GM21786 (cell line): ENCODE measurements around the gene GNB1L.
"Not testable (repeated sequence)": the region's sequence is repeated elsewhere in the genome, so short reads cannot be mapped to it uniquely, and the experiment has no call there.

Experiments
- ATAC-seq: cut with Tn5 transposase; IDR thresholded peaks from one replicate; pipeline ENCODE4 v1.9.1; 2021; ENCODE audit not compliant: unreplicated experiment

The GNB1L gene

GRCh38 chr22:19890502-19891316 is 36.0 kb upstream of the GNB1L start:
- ATAC-seq, result no peak

- ATAC-seq, result no peak
These were observed 35.3 kb upstream of the GNB1L start for GRCh38 chr22:19889951-19890350.

GRCh38 chr22:19888131-19888746 is 33.6 kb upstream of the GNB1L start:
- no peak for ATAC-seq

DNA sequence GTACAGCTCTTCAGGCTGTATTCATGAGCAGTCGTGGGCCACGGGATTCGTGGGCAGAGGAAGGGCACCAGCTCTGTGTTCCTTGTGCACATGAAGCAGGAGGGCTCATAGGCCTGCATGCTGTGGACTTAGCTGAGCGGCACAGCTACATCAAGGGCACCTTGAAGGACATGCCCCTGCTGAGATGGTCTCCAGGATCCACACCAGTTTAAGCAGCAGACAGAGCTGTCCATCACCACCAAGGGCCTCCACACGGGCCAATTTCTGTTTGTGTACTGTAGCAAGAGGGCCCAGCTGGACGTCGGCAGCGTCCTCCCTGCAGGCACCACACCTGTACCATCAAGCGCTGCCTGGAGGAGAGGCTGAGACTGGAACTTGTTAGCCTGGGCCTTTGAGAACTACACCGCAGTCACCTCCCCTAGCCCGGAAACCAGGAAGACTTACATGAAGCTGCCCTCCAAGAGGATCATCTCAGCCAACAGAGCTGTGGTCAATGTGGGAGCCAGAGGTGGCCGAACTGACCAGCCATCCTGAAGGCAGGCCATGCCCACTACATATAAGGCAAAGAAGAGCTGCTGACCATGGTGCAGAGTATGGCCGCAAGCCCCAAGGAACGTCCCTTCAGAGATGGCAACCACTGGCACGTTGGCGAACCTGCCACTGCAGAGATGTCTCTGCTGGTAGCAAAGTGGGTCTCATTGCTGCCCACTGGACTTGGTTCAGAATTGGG is 32.7 kb upstream of the GNB1L start:
- no peak for ATAC-seq

DNA sequence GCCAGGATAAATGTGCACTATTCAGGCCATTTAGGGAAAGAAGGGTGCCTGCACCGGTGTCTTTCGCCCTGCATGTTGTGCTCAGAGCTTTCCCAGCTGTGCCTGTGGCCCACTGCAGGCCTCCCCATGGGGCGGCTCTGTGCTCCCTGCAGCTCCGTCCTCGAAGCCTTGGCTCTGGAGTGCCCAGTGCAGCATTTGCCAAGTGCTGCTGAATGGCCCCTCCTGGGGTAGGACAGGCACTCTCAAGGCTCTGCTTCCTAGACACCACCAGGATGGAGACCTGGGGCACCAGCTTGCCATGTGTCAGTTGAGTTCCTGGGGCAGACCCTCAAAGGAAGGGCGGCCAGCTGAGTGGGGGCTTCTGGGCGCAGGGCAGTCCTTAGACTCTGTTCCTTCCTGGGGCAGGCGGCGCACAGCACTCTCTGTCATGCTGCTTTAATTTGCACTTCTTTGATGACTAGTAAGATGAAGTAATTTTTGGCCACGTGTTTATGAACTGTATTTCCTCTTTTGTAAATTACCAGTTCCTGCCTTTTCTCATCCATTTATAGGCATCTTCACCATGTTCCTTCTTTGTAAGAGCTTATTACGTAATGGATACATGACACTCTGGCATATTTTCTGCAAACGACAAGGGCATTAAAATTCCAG is 32.1 kb upstream of the GNB1L start:
- ATAC-seq, result no peak

DNA sequence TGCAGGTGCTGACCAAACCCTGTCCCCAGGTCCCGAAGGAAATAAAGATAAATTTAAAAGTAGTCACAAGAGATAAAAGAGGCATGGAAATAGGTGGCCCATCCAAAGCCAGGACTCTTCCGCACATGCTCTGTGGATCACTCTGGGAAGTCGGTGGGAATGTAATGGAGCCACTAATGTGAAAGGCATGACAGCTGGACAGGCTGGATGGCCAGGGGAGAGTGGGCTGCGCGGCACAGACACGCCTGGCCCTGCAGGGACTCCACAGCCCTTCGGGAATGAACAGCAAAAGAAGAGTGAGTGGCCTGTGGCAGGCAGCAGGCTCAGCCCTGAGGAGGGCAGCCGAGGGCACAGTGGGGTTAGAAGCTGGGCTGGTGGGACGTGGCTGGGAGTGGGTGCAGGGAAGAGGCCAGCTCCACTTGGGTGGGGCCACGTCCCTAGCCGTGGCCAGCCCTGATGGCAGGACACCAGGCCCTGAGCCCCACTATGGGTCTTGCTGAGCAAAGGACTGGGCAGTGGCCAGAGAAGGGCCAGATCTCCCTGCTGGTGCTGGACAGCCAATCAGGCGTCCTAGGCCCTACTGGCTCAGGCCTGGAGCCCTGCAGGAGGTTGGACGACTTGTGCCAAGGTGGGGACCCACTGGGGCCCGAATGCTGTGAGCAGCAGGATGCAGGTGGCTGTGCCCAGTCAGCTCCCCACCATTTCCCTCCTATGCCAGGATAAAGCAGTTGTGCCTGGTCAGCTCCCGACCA is 31.3 kb upstream of the GNB1L start:
- no peak for ATAC-seq

DNA sequence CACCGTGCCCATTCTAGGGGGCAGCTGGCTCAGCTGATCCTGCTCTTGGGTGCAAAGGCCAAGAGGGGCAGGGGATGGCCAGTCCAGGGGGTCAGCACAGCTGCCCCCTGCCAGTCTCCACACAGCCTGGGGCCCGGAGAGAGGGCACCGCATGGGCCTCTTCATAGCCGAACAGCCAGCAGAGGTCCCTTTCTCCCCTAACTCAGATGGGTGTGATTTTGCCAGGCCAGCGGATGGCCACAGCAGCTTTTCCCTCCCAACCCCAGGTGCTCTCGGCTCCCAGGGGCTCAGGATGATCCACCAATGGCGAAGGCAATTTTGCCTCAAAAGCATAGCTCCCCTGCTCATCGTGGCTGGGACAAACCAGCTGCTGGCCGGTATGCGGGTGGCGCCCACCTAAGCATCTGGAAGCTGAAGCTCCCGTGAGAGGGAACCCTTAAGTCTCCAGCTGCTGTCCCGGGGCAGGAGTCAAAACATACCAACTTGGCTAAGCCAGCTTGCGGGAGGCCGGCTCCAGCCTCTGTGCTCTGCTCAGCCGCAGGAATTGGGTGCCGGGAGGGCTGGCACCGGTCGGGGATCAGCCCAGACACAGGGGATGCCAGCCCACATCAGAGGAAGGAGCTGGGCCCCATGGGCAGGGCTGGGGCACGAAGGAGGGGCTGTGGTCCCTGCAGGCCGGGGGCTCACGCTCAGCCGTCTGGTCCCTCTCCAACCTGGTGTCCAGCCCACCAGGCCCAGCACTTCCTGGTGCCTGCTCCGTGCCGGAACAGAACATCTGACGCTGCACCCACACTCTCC is 30.5 kb upstream of the GNB1L start:
- no peak for ATAC-seq

DNA sequence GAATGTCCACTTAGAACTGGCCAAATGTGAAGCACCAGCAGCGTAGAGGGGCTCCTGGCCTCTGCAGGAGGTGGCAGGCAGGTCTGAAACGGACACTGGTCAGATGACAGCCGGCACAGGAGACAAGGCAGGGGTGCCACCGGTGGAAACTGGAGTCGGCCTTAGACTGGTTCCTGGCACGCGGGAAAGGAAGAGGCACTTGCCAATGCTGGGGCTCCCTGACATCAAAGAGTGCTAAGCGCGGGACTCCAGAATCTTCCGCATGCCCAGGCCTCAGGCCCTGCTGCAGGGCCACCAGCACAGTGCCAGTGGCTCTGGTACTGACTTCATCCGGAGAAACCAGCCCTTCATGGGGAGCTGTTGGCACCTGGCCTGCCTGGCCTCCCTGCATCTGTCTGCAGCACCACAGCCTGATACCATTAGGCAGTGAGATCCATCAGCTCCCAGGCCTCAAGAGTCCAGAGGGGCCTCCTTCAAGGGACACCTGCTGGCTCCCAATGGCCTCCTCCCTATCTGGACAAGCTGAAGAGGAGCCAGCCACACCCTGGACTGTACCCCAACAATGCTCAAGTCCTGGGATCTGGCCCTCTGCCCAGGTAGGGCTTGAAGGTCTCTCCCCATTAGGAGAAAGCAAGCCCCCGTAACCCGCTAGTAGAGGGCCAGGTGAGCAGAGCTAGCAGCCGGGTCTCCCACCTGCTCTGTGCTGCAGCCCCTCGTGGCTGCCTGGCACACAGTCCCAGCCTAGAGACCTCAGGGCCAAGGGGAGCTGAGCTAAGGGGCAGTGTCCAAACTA is 29.7 kb upstream of the GNB1L start:
- ATAC-seq, result no peak

DNA sequence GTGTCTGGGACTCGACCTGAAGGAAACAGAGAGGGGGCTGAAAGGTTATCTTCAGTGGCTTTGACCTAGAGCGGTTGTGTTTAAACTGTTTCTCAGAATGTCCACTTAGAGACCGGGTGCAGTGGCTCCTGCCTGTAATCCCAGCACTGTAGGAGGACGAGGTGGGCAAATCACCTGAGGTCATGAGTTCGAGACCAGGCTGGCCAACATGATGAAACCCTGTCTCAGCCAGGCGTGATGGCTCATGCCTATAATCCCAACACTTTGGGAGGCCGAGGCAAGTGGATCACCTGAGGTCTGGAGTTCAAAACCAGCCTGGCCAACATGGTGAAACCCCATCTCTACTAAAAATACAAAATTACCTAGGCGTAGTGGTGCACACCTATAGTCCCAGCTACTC is 28.8 kb upstream of the GNB1L start:
- not testable (repeated sequence) for ATAC-seq

- ATAC-seq, result no peak
These were observed 28.0 kb upstream of the GNB1L start for GRCh38 chr22:19882446-19883381.

DNA sequence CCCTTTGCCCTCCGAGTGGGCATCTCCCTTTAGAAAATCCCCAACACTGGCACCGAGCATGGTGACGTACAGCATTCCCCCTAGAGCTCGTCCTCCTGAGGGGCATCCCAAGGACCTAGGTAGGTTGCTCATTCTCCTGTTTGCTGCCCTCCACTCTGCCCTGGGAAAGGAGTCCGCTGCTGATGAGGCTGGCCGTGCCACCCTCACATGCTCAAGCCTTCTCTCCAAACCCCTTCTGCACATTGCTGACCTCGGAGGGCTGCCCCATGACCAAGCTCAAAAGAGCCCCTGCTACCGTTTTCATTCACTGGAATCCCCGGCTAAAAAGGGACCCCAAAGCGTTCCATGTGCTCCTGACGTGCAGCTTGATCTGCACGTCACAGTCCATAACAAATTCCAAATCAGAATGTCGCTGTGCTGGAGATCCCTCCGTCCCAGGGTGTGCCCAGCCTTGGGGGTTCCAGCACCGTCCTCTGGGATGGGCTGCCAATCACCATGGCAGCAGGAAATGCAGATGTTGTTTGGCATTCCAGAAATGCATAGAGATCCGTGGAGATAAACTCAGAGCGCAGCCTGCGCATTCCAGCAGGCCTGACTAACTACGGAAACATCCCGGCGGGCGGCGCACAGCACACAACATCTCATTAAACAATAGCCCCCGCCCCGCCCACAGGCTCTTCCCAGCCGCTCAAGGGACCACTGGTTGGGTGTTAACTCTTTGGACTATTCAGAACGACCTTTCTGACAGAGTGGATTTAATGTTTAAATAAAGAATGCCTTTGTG is 26.3 kb upstream of the GNB1L start:
- ATAC-seq, result no peak

DNA sequence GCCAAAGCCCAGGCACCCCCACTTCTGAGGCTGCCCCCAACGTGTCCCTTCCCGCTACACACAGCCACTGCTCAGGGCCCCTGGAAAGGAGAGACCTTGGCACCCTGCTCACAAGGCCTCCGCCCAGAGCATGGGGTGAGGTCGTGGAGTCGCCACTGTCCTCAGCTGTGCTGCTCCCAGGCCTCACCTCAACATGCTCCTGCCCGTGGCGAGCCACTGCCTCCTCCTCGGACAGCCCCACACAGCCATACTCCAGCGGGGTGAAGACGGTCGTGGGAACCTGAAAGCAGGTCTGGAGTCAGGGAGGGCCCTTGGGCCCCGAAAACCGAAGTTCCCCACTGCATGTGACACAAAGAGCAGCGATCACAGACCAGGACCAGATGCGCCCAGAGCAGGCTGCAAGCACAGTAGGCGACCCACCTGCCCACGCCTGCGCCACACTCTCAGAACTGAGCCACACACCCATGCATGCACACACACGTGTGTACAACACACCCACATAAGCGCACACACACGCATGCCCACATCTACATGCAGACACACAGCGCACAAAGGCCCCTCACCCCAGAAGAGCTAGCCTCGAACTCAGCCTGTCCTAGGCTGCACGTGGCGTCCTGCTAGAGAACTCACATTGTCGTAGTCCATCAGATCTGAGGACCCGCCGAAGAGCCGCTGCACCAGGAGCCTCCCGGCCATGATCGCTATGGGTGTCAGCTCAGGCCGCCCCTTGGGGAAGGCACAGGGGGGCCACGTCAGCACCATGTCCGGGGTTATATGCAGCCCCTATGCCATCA is 25.5 kb upstream of the GNB1L start:
- no peak for ATAC-seq

DNA sequence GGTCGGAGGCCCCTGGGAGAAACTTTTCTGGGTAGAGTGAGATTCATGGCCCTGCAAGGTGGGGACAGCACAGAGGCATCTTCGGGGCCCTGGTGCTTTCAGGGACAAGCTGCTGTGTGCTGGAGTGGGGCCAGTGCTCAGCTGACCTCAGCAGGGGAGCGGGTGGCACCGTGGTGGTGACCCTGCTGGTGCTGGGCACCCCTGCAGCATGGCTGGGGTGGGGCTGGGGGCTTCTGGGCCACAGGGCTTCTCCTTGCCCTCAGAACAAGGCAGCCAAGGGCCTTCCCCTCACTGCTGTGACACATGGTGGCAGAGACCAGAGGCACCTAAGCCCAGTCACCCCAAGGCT is 24.9 kb upstream of the GNB1L start:
- no peak for ATAC-seq

- ATAC-seq, result no peak
These were observed 24.5 kb upstream of the GNB1L start for GRCh38 chr22:19879246-19879570.

DNA sequence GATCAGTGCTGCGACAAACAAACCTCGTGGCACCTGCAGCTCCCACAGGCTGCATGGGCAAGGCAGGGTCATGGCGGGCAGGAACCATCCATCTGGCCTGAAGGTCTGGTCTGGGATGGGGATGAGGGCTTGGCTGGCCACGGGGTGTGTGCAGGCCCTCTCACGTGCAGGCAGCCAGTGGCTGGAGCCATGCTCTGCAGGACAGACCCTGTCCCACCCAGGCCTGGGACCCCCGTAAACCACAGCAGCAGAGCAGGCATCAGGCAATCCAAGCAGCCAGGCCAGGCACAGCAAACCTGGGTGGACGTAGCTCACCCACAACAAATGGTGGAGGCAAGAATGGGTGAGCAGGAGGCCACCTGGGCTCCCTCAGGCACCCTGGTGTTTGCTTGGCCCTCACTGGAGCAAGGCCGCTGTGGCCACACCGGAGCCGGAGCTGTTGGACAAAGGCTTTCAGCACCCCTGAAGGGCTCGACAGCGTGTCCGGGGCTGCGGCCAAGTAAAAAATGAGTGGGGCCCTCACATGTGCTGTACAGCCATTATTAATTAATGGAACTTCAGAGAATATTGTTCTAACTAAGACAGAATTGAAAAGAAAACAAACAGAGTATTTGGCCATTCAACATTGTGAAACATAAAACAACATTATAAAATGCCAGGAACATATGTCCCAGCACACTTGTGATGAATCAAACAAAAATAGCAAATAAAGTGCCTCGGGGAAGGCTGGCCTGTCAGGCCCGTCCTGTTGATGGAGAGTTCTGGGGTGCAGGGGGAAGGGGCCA is 24.0 kb upstream of the GNB1L start:
- no peak for ATAC-seq
